Measurements from ENCODE around the gene PDS5A. TPM values are rescaled to one million over a fixed set of nuclear protein-coding genes. Genes with fewer than 3 reads are reported as not detected.

The PDS5A gene, protein sequence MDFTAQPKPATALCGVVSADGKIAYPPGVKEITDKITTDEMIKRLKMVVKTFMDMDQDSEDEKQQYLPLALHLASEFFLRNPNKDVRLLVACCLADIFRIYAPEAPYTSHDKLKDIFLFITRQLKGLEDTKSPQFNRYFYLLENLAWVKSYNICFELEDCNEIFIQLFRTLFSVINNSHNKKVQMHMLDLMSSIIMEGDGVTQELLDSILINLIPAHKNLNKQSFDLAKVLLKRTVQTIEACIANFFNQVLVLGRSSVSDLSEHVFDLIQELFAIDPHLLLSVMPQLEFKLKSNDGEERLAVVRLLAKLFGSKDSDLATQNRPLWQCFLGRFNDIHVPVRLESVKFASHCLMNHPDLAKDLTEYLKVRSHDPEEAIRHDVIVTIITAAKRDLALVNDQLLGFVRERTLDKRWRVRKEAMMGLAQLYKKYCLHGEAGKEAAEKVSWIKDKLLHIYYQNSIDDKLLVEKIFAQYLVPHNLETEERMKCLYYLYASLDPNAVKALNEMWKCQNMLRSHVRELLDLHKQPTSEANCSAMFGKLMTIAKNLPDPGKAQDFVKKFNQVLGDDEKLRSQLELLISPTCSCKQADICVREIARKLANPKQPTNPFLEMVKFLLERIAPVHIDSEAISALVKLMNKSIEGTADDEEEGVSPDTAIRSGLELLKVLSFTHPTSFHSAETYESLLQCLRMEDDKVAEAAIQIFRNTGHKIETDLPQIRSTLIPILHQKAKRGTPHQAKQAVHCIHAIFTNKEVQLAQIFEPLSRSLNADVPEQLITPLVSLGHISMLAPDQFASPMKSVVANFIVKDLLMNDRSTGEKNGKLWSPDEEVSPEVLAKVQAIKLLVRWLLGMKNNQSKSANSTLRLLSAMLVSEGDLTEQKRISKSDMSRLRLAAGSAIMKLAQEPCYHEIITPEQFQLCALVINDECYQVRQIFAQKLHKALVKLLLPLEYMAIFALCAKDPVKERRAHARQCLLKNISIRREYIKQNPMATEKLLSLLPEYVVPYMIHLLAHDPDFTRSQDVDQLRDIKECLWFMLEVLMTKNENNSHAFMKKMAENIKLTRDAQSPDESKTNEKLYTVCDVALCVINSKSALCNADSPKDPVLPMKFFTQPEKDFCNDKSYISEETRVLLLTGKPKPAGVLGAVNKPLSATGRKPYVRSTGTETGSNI (N-terminal part only)
- total RNA-seq, result 100 to 1,000 TPM in 1 of 4 donors, 10 to 100 TPM in 3; 58.8 to 114 (median 68.6) TPM

- TF ChIP-seq CTCF (IDR thresholded peaks at IDR 0.05; ENCODE audit: low read depth), result no peak
These were observed at the start of gene PDS5A for GRCh38 chr4:39977489-39978377. PDS5A (minus strand) TSS chr4:39977911; CDS start chr4:39976577, 1,334 bp downstream.

DNA sequence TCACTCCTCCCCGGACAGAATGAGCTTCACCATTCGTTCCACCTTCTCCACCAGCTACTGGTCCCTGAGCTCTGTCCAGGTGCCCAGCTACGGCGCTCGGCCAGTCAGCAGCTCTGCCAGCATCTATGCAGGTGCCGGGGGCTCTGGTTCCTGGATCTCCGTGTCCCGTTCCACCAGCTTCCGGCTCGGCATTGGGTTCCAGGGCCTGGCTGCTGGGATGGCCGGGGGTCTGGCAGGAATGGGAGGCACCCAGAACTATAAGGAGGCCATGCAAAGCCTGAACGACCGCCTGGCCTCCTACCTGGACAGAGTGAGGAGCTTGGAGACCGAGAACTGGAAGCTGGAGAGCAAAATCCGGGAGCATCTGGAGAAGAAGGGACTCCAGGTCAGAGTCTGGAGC lies 42.5 kb upstream of the PDS5A start:
- no peak for TF ChIP-seq CTCF (IDR thresholded peaks at IDR 0.05; ENCODE audit: low read depth)

DNA sequence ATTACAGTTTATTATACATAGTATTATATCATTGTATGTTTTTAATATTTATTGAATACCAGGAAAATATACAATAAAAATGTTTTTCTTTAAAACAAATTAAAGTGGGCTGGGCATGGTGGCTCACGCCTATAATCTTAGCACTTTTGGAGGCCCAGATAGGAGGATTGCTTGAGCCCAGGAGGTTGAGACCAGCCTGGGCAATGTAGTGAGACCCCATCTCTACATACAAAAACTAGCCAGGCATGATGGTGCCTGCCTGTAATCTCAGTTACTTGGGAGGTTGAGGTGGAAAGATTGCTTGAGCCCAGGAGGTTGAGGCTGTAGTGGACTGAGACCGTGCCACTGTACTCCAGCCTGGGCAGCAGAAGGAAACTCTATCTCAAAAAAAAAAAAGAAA lies 38.3 kb upstream of the PDS5A start:
- no peak for TF ChIP-seq CTCF (IDR thresholded peaks at IDR 0.05; ENCODE audit: low read depth)

GRCh38 chr4:40003986-40004385 lies 26.3 kb upstream of the PDS5A start:
- no peak for TF ChIP-seq CTCF (IDR thresholded peaks at IDR 0.05; ENCODE audit: low read depth)

DNA sequence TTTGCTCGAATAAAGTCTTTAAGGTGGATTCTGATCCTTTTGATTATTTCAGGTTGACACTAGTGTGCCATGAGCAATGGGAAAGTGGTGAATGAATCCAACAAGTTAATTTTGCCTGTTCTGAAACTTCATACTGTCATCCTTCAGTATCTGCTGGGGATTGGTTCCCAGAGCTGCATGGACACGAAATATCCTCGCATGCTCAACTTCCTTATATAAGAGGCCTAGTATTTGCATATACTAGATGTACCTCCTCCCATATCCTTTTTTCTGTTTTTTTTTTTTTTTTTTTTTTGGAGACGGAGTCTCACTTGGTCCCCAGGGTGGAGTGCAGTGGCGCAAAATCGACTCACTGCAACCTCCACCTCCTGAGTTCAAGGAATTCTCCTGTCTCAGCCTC lies 23.0 kb upstream of the PDS5A start:
- no peak for TF ChIP-seq CTCF (IDR thresholded peaks at IDR 0.05; ENCODE audit: low read depth)

GRCh38 chr4:39998659-39999345 lies 21.1 kb upstream of the PDS5A start:
- no peak for TF ChIP-seq CTCF (IDR thresholded peaks at IDR 0.05; ENCODE audit: low read depth)
